Right atrium auricular region (tissue), 2 donors: ENCODE measurements around the gene RPS6KA1. TPM values are rescaled to one million over a fixed set of nuclear protein-coding genes. Genes with fewer than 3 reads are reported as not detected.

ENCODE experiments used
- DNase-seq: peaks from one replicate; pipeline ENCODE4 v3.0.0-alpha.2; 2019; ENCODE audit warnings: low spot score
- H3K27ac ChIP-seq, 2 donors: fragments of 200-600 bp; sonication (generic); 1 replicate in 1 of 2; 2 replicates in 1 of 2; pipeline ENCODE4 v1.5.1; 2016 to 2019
- H3K27me3 ChIP-seq, 2 donors: fragments of 200-600 bp; sonication (generic); one replicate each; pipeline versions ENCODE4 v1.5.1 to v1.6.0; 2017 to 2019
- H3K36me3 ChIP-seq: fragments of 200-600 bp; sonication (generic); one replicate; pipeline ENCODE4 v1.5.1; 2016
- H3K4me1 ChIP-seq, 2 donors: fragments of 200-600 bp; sonication (generic); one replicate each; pipeline versions ENCODE4 v1.5.1 to v1.6.0; 2017 to 2019
- H3K4me3 ChIP-seq, 2 donors: fragments of 200-600 bp; sonication (generic); 1 replicate in 1 of 2; 2 replicates in 1 of 2; pipeline ENCODE4 v1.5.1; 2017 to 2019; ENCODE audit warnings: mild to moderate bottlenecking in 1 of 2, moderate library complexity in 1 of 2
- H3K9me3 ChIP-seq, 2 donors: fragments of 200-600 bp; sonication (generic); one replicate each; pipeline ENCODE4 v1.5.1; 2019
- total RNA-seq, 2 donors: library from RNA; depleted of rRNA; stranded (reverse); fragments of >200 nt; gene quantifications; one replicate each; pipeline ENCODE4 v1.1.0, GENCODE V29; 2016
- TF ChIP-seq, protein P1 (sequence below), 2 donors: fragments of 200-600 bp; sonication (generic); IDR thresholded peaks; one replicate each; pipeline ENCODE4 v1.5.1; 2019; ENCODE audit warnings: antibody characterized with exemption in 2 of 2

Gene RPS6KA1
- total RNA-seq, 2 donors from 2014 or later: 1.8 to 6.9 TPM

DNA sequence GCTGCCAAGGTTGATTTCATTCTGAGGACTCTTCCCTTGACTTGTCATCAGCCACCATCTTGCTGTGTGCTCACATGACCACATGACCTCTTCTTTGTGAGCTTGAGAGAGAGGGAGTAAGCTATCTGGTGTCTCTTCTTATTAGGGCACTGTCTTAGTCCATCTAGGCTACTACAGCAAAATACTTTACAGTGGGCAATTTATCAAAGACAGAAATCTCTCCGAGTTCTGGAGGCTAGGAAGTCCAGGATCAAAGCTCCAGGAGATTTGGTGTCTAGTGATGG lies 11.9 kb upstream of the RPS6KA1 start:
- no peak overlapping the region for H3K27ac ChIP-seq
- TF ChIP-seq, protein P1, sequence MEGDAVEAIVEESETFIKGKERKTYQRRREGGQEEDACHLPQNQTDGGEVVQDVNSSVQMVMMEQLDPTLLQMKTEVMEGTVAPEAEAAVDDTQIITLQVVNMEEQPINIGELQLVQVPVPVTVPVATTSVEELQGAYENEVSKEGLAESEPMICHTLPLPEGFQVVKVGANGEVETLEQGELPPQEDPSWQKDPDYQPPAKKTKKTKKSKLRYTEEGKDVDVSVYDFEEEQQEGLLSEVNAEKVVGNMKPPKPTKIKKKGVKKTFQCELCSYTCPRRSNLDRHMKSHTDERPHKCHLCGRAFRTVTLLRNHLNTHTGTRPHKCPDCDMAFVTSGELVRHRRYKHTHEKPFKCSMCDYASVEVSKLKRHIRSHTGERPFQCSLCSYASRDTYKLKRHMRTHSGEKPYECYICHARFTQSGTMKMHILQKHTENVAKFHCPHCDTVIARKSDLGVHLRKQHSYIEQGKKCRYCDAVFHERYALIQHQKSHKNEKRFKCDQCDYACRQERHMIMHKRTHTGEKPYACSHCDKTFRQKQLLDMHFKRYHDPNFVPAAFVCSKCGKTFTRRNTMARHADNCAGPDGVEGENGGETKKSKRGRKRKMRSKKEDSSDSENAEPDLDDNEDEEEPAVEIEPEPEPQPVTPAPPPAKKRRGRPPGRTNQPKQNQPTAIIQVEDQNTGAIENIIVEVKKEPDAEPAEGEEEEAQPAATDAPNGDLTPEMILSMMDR (IDR thresholded peaks at IDR 0.05): no peak
- no peak overlapping the region for H3K4me3 ChIP-seq
- no peaks in the 10 kb centered on the region for H3K9me3 ChIP-seq
- H3K4me1 ChIP-seq: no peaks in the 10 kb centered on the region
- DNase-seq: no peak
- no peaks in the 10 kb centered on the region for H3K27me3 ChIP-seq
- no peaks in the 10 kb centered on the region for H3K36me3 ChIP-seq

GRCh38 chr1:26518355-26518754 lies 11.2 kb upstream of the RPS6KA1 start:
- no peak for DNase-seq
- TF ChIP-seq, protein P1 (IDR thresholded peaks at IDR 0.05): no peak

GRCh38 chr1:26520339-26520738 lies 9.2 kb upstream of the RPS6KA1 start:
- no peak overlapping the region for H3K4me3 ChIP-seq
- no peak for DNase-seq

More at GRCh38 chr1:26518355-26518754, 11.2 kb upstream of the RPS6KA1 start:
- no peaks in the 10 kb centered on the region for H3K36me3 ChIP-seq
- no peaks in the 10 kb centered on the region for H3K27me3 ChIP-seq
- no peaks in the 10 kb centered on the region for H3K9me3 ChIP-seq
- no peaks in the 10 kb centered on the region for H3K4me1 ChIP-seq
- H3K27ac ChIP-seq: no peak overlapping the region
- no peak overlapping the region for H3K4me3 ChIP-seq

GRCh38 chr1:26521669-26522030 lies 7.9 kb upstream of the RPS6KA1 start:
- no peaks in the 10 kb centered on the region for H3K4me1 ChIP-seq
- H3K27ac ChIP-seq: no peak overlapping the region
- no peak for DNase-seq
- no peaks in the 10 kb centered on the region for H3K36me3 ChIP-seq
- no peaks in the 10 kb centered on the region for H3K27me3 ChIP-seq
- TF ChIP-seq, protein P1 (IDR thresholded peaks at IDR 0.05): no peak
- no peak overlapping the region for H3K4me3 ChIP-seq
- H3K9me3 ChIP-seq: no peaks in the 10 kb centered on the region

More at GRCh38 chr1:26520339-26520738, 9.2 kb upstream of the RPS6KA1 start:
- TF ChIP-seq, protein P1 (IDR thresholded peaks at IDR 0.05): no peak
- H3K27me3 ChIP-seq: no peaks in the 10 kb centered on the region
- H3K36me3 ChIP-seq: no peaks in the 10 kb centered on the region
- H3K9me3 ChIP-seq: no peaks in the 10 kb centered on the region
- no peak overlapping the region for H3K27ac ChIP-seq
- no peaks in the 10 kb centered on the region for H3K4me1 ChIP-seq

GRCh38 chr1:26522073-26522472 lies 7.5 kb upstream of the RPS6KA1 start:
- no peaks in the 10 kb centered on the region for H3K4me1 ChIP-seq
- no peak overlapping the region for H3K27ac ChIP-seq
- H3K36me3 ChIP-seq: no peaks in the 10 kb centered on the region
- no peak for DNase-seq
- H3K27me3 ChIP-seq: no peaks in the 10 kb centered on the region
- no peak overlapping the region for H3K4me3 ChIP-seq
- TF ChIP-seq, protein P1 (IDR thresholded peaks at IDR 0.05): no peak
- H3K9me3 ChIP-seq: no peaks in the 10 kb centered on the region

DNA sequence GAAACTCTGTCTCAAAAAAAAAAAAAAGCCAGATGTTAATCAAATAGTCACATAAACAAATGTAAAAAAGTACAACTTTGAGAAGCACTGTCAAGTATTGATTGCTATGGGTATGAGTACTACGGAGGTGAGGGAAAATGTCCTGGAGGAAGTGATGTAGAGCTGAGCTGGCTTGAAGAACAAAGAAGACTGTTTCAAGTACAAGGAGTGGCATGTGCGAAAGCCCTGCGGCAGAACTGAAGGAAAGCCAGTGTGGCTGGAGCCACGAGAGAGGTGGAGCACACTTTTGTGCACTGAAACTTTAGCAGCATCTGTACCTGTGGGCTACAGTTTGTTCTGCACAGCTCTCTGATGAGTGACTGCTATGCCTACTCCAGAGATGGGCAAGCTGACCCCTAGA lies 5.4 kb upstream of the RPS6KA1 start:
- peaks cover 0 to 2% of the 10 kb centered on the region in 2 donors for H3K4me1 ChIP-seq
- DNase-seq: no peak
- H3K36me3 ChIP-seq: no peaks in the 10 kb centered on the region
- H3K27me3 ChIP-seq: no peaks in the 10 kb centered on the region
- no peak overlapping the region for H3K4me3 ChIP-seq
- TF ChIP-seq, protein P1 (IDR thresholded peaks at IDR 0.05): no peak
- H3K9me3 ChIP-seq: no peaks in the 10 kb centered on the region
- H3K27ac ChIP-seq: no peak overlapping the region
